ENCODE measurements around the gene FCGR2B.
"Not testable (repeated sequence)": the region's sequence is repeated elsewhere in the genome, so short reads cannot be mapped to it uniquely, and the experiment has no call there.

FCGR2B gene

DNA sequence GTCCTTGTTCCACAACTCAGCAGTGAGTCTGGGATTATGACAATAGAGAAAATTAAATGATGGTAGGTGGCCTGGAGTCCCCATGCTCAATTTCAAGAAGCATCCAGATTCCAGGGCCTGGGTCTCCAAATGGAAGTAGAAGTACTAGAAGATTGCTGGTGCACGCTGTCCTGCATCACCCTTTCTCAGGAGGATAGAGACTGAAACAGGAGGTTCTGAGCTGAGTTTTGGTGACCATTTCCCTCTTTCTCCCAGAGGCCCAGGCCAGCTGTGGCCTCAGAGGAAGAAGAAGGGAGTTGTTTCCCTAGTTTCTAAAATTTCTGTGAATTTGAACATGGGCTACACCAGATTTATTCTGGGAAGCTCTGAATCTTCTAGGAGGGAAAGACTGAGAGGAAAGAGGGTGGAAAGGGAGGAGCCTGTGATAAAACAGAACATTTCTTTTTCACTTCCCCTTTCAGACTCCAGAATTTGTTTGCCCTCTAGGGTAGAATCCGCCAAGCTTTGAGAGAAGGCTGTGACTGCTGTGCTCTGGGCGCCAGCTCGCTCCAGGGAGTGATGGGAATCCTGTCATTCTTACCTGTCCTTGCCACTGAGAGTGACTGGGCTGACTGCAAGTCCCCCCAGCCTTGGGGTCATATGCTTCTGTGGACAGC, at the start of gene FCGR2B:
Gene FCGR2B, plus strand, starts transcription at position 460 of the 656 bp plus-strand sequence. Its CDS starts 99 bp downstream, at position 559.
- DNase-seq (ENCODE audit: low read depth, low spot score): not testable (repeated sequence)

DNA sequence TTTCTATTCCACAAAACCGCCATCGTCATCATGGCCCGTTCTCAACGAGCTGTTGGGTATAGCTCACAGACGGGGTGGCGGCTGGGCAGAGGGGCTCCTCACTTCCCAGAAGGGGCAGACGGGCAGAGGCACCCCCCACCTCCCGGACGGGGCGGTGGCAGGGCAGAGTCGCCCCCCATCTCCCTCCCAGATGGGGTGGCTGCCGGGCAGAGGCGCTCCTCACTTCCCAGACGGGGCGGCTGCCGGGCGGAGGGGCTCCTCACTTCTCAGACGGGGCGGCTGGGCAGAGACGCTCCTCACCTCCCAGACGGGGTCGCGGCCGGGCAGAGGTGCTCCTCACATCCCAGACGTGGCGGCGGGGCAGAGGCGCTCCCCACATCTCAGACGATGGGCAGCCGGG, 46.5 kb upstream of the FCGR2B start:
- not testable (repeated sequence) for DNase-seq (ENCODE audit: low read depth, low spot score)

DNA sequence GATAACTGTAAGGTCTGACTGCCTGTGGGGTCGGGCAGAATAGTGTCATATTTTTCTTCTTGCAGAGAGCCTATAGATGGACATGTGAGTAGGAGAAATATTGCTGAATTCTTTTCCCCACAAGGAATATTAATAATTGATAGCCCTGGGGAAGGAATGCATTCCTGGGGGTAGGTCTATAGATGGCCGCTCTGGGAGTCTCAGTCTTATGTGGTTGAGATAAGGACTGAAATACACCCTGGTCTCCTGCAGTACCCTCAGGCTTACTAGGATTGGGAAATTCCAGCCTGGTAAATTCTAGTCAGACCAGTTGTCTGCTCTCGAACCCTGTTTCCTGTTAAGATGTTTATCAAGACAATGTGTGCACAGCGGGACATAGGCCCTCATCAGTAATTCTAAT, 44.4 kb upstream of the FCGR2B start:
- DNase-seq (ENCODE audit: low read depth, low spot score): not testable (repeated sequence)

DNA sequence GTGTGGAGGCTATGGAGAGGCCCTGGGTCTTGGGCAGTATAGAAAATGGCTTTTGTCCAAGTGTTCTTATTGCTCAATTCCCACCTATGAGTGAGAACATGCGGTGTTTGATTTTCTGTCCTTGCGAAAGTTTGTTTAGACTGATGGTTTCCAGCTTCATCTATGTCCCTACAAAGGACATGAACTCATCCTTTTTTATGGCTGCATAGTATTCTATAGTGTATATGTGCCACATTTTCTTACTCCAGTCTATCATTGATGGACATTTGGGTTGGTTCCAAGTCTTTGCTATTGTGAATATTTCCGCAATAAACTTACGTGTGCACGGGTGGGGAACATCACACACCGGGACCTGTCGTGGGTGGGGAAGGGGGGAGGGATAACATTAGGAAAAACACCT, 42.5 kb upstream of the FCGR2B start:
- DNase-seq (ENCODE audit: low read depth, low spot score): not testable (repeated sequence)

DNA sequence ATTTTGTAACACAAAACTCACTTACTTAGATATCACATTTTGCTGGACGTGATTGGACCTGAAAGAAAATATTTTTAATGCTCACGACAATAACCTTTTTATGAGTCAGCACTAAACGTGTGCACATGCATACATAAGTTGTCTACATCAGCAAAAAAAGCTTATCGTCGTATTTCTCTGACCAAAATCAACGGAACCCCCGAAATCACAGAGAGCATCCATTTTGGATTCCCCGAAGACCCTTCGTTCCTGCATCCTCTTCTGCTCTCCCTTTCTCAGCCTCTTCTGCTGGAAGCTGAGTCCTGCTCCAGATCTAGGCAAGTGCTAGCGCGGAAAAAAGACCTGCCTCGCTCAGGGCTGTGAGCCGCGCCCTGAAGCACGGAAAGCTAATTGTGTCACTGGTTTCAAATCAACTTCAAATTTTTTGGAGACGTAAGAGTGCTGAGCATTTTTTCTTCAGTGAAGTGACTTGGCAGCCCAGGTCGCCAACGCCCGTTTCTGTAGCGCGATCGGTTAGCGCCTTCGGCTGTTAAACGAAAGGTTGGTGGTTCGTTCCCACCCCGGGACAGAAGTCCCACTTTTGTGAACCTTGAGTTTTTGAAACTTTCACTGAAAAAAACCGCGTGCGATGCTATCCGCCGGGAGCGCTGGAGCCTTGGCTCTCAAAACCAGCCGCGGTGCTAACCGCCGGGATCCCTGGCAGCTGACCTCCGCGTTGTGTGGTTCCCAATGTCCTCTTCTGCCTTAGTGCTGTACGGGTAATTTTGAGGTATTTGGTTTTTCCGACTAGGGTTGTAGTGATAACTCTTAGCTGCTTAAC, 41.6 kb upstream of the FCGR2B start:
- not testable (repeated sequence) for DNase-seq (ENCODE audit: low read depth, low spot score)

DNA sequence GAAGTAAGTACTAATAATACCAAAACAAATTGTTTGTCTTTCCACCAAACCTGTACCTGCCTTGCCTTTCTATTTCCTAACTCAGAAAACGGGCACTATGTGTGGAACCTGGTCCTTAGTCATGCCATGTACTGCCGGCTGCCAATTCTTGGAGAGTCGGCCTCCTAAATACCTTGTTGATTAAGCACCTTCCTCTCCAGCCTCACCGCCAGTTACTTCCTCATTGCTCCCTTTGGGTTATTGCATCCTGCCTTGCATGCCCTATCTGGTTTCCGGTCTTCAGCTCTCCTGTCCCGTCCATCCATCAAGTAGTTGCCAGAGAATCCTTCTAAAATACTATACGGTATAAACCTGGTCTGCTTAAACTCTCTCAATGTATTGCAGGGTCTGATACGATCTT, 40.9 kb upstream of the FCGR2B start:
- not testable (repeated sequence) for DNase-seq (ENCODE audit: low read depth, low spot score)

DNA sequence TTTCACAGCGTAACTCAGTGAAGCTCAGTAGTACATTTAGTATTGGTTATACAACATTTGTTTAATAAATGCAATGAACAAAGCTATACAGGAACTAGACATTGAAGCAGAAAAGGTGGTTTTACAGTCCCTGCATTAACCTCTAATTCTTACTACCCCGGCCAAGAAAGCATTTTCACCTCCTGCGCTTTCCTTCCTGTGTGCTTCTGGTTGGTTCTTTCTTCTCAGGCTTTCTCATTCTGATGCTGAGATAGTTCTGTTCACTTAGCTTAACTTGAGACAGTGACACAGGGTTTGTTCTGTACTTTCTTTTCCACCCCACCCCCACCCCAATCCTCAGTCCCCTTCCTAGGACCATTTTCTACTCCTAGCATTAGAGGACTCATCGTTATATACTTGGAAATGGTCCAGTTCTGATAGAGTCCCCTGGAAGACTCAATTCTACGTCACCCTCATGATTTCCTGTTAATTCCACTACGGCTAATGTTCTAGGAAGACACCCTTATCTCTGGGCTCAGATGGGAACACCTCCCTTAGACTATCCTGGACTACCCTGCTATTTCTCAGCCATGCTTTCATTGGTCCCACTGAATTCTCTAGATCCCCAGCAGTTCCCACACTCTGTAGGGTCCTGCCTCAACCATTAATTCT, 39.4 kb upstream of the FCGR2B start:
- DNase-seq (ENCODE audit: low read depth, low spot score): not testable (repeated sequence)

DNA sequence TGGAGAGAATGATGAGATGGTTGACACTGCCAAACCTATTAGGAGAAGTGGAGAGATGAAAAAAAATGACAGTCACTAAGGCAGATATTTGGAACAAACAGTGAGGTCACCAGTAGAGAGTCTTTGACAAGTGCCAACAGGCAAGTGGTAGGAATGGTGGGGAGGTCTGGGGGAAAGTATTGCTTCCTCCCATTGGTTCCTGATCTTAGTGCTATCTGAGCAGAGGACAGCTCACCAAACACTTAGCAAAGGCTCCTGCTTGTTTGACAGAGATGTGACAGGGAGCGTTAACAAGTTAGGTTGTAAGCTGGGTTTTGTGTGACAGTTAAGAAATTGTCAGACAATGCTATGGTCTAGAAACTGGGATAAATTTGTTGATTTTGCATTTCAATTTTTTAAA, 38.3 kb upstream of the FCGR2B start:
- not testable (repeated sequence) for DNase-seq (ENCODE audit: low read depth, low spot score)

DNA sequence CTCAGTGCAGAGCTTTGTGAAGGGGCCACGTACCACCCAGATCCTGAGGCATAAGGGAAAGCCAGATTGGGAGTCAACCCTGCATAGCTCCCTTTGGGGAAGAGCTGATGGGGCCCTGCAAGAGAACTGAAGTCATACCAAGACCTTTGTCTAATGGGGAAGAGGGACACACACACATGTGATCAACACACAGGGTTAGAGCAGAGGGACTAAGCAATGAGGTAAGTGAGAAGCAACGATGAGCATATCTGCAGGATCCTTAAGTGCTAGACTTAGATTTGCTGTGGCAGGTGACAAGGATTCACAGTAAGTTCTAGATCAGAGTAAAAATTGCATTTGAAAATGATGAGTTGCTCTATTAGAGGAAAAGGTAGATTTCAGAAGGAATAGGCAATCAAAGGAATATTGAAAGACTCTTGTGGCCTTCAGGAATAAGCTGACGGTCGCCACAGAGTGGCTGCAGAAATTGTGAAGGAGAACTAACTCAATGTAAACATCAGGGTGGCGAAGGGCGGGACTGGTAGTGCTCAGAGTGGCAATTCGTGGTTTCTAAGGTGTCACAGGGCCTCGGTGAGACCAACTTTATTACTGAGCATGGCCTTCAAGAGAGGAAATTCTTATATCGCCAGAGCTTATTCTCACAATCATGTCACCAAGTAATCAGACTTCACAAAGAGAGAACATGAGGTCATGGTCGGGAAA, 36.3 kb upstream of the FCGR2B start:
- not testable (repeated sequence) for DNase-seq (ENCODE audit: low read depth, low spot score)

DNA sequence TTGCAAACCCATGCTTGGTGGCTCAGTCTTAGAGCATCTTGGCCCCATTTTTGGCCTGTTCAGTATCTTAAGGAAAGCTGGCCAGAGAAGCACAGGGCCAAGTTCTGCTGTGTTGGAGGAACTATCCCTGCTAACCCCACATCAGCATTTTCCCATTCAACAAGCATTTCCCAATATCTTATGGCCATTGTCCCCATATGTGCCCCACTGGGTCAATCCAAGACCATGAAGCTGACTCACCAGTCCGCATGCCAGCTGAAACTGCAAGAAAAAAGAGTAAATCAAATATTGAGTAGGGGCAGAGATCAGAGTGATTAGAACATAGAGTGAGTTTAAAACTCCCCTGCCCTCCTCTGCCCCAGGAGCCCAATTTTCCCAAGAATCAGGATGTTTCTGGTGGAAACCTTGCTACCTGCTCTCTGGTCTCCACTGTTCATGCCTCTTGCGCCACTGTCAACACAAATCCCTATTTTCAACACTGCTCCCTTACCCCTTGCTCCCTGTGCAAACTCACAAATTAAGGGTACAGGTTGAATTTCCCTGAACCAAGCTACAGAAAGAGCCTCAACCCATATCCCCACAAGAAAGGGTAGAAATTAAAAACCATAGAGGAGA, 32.7 kb upstream of the FCGR2B start:
- DNase-seq (ENCODE audit: low read depth, low spot score): not testable (repeated sequence)

DNA sequence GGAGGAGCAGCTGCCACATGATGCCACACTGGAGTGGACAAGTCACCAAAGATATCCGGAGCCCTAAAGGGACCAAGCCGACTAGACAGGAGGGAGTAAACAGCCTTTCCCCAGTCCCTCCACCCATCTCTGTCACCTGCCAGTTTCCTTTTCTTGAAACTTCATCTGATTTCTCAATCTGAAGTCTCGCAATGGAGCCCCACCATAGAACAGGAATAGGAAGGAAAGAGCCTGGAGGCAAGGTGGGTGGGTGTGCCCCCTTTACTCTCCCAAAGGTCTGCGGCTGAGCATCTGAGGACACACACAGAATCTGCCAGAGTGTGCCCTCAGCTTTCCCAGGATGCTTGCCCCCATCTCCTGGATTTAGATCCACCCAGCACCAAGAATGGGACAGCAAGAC, 31.9 kb upstream of the FCGR2B start, which contains the start of gene FCGR3B:
Gene FCGR3B, minus strand, starts transcription at position 101 of the 400 bp plus-strand sequence. Its CDS starts 82 bp downstream, at position 19.
- no peak for DNase-seq (ENCODE audit: low read depth, low spot score)

DNA sequence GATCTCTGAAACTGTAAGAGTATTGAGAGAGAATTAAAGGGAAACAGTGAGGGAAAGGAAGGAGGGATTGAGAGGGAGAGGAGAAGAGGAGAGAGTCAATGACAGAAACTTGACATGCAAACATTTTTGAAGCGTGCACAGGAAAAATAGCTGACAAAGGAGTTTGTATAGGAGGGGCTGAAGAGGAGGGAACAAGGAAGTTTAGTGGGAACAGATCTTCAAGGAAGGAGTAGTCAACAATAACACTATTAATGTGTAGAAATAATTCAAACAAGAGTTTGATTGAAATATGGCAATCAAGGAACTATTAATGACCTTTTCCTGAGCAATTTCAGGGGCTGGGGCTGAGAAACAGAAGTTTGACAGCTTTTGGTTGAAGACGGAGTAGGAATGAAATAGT, 27.9 kb upstream of the FCGR2B start:
- DNase-seq (ENCODE audit: low read depth, low spot score): not testable (repeated sequence)

DNA sequence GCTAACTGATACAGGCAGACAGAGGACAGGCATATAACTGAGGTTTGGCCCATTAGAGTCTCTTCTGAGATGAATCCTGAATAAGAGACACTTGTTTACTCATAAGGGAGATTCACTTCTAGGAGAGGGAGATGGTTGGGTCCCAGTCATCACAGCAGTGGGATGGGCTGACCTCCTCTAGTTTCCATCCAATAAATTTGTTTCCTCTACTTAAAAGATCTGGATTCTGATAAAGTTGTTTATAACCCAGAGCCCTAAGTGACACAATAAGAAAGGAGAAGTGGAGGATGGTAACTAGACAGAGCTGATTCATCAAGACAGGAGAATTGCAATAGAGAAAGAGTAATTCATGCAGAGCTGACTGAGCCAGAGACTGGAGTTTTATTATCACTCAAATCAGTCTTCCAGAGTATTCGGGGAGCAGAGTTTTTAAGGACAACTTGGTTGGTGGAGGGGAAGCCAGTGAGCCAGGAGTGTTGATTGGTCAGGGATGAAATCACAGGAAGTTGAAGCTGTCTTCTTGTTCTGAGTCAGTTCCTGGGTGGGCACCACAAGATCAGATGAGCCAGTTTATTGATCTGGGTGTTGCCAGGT, 26.7 kb upstream of the FCGR2B start:
- DNase-seq (ENCODE audit: low read depth, low spot score): not testable (repeated sequence)

DNA sequence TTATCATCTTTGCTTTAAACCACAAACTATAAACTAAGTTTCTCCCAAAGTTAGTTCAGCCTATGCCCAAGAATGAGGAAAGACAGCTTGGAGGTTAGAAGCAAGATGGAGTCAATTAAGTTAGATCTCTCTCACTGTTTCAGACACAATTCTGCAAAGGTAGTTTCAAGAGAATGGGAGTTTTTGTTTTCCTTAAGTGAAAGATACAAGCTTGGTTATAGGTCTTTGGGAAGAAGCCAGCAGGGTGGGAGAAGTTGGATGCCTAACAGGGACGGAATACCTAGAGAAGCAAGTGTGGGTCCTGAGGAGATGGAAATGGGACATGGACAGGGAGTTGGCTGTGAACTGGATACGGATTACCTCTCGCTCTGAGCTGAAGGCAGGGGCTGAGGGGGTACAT, 26.0 kb upstream of the FCGR2B start:
- DNase-seq (ENCODE audit: low read depth, low spot score): not testable (repeated sequence)

DNA sequence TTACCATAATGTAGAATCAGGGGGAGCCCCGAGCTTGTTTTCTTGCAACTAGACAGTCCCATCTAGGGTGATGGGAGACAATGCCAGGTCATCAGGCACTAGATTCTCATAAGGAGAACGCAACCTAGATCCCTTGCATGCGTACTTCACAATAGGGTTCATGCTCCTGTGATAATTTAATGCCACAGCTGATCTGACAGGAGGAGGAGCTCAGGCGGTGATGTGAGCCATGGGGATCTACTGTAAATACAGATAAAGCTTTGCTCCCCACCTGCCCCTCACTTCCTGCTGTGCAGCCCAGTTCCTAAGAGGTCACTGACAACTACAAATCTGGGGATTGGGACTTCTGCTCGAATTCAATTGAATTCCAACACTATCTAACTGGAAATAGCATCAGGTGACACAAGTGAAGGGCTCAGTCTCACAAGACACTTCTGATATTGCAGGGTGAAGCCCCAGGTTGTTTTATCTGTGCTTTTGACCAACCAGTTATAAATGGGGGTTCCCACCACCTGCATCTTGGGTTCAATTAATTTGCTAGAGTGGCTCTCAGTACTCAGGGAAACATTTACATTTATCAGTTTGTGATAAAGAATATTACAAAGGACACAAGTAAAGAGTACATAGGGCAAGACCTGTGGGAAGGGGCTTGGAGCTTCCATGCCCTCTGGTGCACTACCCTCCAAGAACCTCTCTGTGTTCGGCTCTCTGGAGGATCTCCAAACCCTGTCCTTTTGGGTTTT, 24.5 kb upstream of the FCGR2B start:
- not testable (repeated sequence) for DNase-seq (ENCODE audit: low read depth, low spot score)

DNA sequence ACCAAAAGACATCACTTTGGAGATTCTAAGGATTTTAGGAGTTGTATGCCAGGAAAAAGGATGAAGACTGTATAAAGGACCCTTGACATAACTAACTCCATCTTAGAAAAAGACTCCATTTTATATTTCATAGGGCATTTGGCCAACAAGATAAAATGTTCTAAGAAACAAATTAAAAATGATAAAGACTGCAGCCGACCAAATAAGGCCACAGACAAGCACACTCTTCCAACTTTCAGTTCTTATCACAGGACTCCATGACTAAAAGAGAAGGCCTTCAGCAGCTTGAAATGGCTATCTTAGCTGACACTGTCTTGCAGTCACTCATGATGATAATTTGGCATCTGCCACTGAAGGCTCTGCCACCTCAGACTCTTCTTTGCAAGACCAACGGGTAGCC, 23.7 kb upstream of the FCGR2B start:
- not testable (repeated sequence) for DNase-seq (ENCODE audit: low read depth, low spot score)

DNA sequence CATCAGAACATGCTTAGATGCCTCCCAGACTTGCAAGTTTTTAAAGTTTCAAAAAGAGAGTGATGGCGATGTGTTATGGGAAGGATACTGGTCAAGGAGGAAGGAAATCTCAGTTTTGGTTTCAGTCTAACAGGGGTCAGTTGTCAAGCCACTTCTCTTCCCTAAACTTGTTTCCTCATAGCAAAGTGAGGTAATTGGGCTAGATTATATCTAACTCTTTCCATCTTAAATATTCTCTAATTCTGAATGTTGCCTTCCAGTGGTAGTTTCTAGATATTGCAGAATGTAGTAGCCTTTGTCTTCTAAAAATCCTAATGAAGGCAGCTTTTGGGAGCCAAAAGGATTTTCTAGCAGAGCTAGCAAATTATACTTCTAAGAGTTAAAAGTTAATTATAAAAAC, 20.2 kb upstream of the FCGR2B start:
- not testable (repeated sequence) for DNase-seq (ENCODE audit: low read depth, low spot score)

DNA sequence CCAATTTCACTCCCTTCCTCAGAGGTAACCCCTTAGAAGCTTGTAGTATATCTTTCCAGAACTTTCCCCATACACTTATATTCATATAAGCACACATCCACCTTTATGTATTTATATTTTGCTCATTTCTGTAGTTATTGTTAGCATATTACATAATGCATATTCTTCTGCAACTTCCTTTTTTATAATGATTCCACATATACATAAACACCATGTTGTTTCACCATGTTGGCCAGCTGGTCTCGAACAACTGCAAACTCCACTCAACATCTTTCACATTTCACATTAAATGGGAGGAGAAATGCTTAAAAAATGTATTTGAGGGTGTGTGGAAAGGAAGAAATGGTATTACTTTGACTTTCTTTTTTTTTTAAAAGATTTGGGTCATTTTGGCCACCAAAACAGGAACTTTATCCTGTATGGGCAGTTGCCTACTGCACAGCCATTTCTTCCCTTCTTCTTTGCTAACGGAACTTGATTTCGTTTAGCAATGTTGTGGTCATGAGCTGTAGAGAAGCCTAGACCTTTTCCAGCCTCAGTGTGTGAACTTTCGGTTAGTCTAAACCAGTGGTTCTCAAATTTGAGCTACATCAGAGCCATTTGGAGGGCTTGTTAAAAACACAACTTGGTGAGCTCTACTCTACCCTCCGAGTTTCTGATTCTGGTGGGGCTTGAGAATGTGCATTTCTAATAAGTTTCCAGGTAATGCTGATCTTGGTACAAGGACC, 19.3 kb upstream of the FCGR2B start:
- DNase-seq (ENCODE audit: low read depth, low spot score): not testable (repeated sequence)

DNA sequence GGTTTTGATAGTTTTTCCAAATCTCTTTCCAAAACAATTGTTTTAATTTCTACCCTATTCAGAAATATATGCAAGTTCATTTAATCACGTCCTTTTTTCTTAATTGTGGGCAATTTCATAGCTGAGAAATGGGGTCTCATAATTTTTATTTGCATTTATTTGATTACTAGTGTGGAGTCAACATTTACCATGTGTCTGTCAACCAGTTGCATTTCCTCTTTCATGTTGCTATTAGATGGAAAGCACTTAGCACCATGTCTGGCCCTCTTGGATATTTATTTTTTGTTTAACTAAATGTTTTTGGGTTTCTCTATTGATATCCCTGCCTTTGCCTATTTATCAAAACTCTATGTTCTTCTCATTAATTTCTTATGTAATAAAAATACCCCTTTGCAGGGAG, 18.1 kb upstream of the FCGR2B start:
- DNase-seq (ENCODE audit: low read depth, low spot score): not testable (repeated sequence)

All from brain pericyte (primary cell).